HepG2 (cell line): ENCODE data around the gene PTPRM. TPM values are rescaled to one million over a fixed set of nuclear protein-coding genes. Genes with fewer than 3 reads are reported as not detected.

Experiments used
- ATAC-seq: fragments of 200-7000 bp; cut with Tn5 transposase; 3 replicates; pipeline ENCODE4 v1.9.1; 2020; ENCODE audit warnings: mild to moderate bottlenecking, moderate library complexity
- BruUV-seq: library from RNA; stranded (reverse); fragments of 400-500 nt; replicated peaks from 2 replicates; lab custom pipeline; 2021; lab: Mats Ljungman, UMichigan
- CTCF ChIA-PET: fragments of 300-600 bp; formaldehyde crosslinking; extraction: SDS; loops from one replicate; lab custom pipeline; 2021; ENCODE audit warnings: low total read pairs, inconsistent platforms, low intra/inter-chr PET ratio; lab: Yijun Ruan, JAX
- POLR2A ChIA-PET: fragments of 350-600 bp; sonication (Branson Sonifier 250); formaldehyde crosslinking; loops from one replicate; lab custom pipeline; 2020; ENCODE audit warnings: antibody characterized with exemption, inconsistent platforms; lab: Yijun Ruan, JAX
- DNase-seq: peaks from one replicate; pipeline ENCODE4 v3.0.0-alpha.2; 2015; ENCODE audit warnings: low spot score
- FAIRE-seq: peaks from 3 replicates; lab custom pipeline; 2011; peaks lifted over from hg19 to GRCh38; lab: Jason Lieb, UNC
- H2AFZ ChIP-seq: one replicate; pipeline ENCODE4 v1.6.1; 2011; ENCODE audit warnings: low read length, inconsistent platforms
- H3K27ac ChIP-seq: fragments of 300-600 bp; 3 replicates; pipeline ENCODE4 v1.8.0; 2011; ENCODE audit warnings: mixed run types, mild to moderate bottlenecking, mixed read lengths, low read length, inconsistent platforms; ENCODE audit not compliant: insufficient read depth; ENCODE audit errors: extremely low read length
- H3K27me3 ChIP-seq, 2 experiments: fragments of 200-600 bp in 1 of 2; 2 replicates in 1 of 2; 3 replicates in 1 of 2; pipeline versions ENCODE4 v1.6.0 to v1.8.0; 2011; ENCODE audit warnings: low read length in 2 of 2, mild to moderate bottlenecking in 2 of 2, moderate library complexity in 2 of 2, inconsistent platforms in 1 of 2; ENCODE audit not compliant: insufficient read depth in 2 of 2, control insufficient read depth in 1 of 2
- H3K36me3 ChIP-seq, 2 experiments: fragments of 200-600 bp in 1 of 2; replicated peaks in 1 of 2; 2 replicates in 1 of 2; 3 replicates in 1 of 2; pipeline versions ENCODE4 v1.5.1 to v1.8.0; 2011; ENCODE audit warnings: low read length in 2 of 2, inconsistent platforms in 1 of 2; ENCODE audit not compliant: insufficient read depth in 2 of 2, control insufficient read depth in 1 of 2
- H3K4me1 ChIP-seq: 2 replicates; pipeline ENCODE4 v1.5.1; 2012; ENCODE audit warnings: low read length, inconsistent platforms; ENCODE audit not compliant: insufficient read depth
- H3K4me2 ChIP-seq: 2 replicates; pipeline ENCODE4 v1.6.0; 2011; ENCODE audit warnings: low read depth, low read length, inconsistent platforms
- H3K4me3 ChIP-seq, 3 experiments: fragments of 200-600 bp in 1 of 3; sonication (generic), shearing (Covaris generic) in 1 of 3; replicated peaks in 1 of 3; 2 replicates each; pipeline ENCODE4 v1.5.1; 2011 to 2016; ENCODE audit warnings: low read length in 3 of 3, inconsistent platforms in 2 of 3, low read depth in 2 of 3, mild to moderate bottlenecking in 2 of 3, control low read depth in 1 of 3, mixed read lengths in 1 of 3; ENCODE audit not compliant: insufficient read depth in 1 of 3
- H3K79me2 ChIP-seq: one replicate; pipeline ENCODE4 v1.6.1; 2011; ENCODE audit warnings: low read length, inconsistent platforms; ENCODE audit not compliant: insufficient read depth
- H3K9ac ChIP-seq: 2 replicates; pipeline ENCODE4 v1.6.0; 2011; ENCODE audit warnings: mild to moderate bottlenecking, low read depth, low read length, inconsistent platforms; ENCODE audit not compliant: insufficient read depth
- H3K9me3 ChIP-seq: 2 replicates; pipeline ENCODE4 v1.5.1; 2012; ENCODE audit warnings: mild to moderate bottlenecking, low read length
- H4K20me1 ChIP-seq: 2 replicates; pipeline ENCODE4 v1.6.0; 2011; ENCODE audit warnings: inconsistent platforms, mild to moderate bottlenecking, low read length, moderate library complexity; ENCODE audit not compliant: insufficient read depth
- AHR ChIP-seq: IDR thresholded peaks from 2 replicates; pipeline ENCODE4 v1.6.1; 2018; ENCODE audit warnings: missing genetic modification reagents, missing compliant biosample characterization
- KDM6A ChIP-seq: IDR thresholded peaks from 2 replicates; pipeline ENCODE4 v1.6.1; 2016; ENCODE audit warnings: low read depth
- LBX2 ChIP-seq: sonication (generic); formaldehyde crosslinking; IDR thresholded peaks from 2 replicates; pipeline ENCODE4 v1.5.0; 2020; ENCODE audit warnings: missing genetic modification reagents, mild to moderate bottlenecking, borderline replicate concordance
- POLR2G ChIP-seq: fragments of 200-400 bp; formaldehyde crosslinking; IDR thresholded peaks from 2 replicates; pipeline ENCODE4 v1.6.1; 2018; ENCODE audit warnings: mild to moderate bottlenecking, low read depth, low read length, moderate library complexity
- SOX5 ChIP-seq: IDR thresholded peaks from 2 replicates; pipeline ENCODE4 v1.6.1; 2016; ENCODE audit warnings: borderline replicate concordance
- ZC3H4 ChIP-seq: sonication (generic); formaldehyde crosslinking; IDR thresholded peaks from 2 replicates; pipeline ENCODE4 v1.4.0; 2020; ENCODE audit warnings: missing genetic modification reagents, borderline replicate concordance
- ZNF17 ChIP-seq: sonication (generic); formaldehyde crosslinking; IDR thresholded peaks from 2 replicates; pipeline ENCODE4 v1.5.0; 2020; ENCODE audit warnings: mild to moderate bottlenecking, missing genetic modification reagents
- ZNF790 ChIP-seq: sonication (generic); formaldehyde crosslinking; IDR thresholded peaks from 2 replicates; pipeline ENCODE4 v1.8.0; 2022; ENCODE audit warnings: missing genetic modification reagents, mild to moderate bottlenecking, borderline replicate concordance
- WGBS: methylation state at CpG from one replicate; pipeline ENCODE4 v1.1.6; 2017; ENCODE audit warnings: low lambda C conversion rate; 5-methylcytosine and 5-hydroxymethylcytosine counted together
- in situ Hi-C: cut with HindIII; loops from 2 replicates; pipeline ENCODE4 v1.10.0; 2017; ENCODE audit warnings: low pct_unique_long_range_greater_than_20kb; ENCODE audit not compliant: extremely low pct_ligation_motif_present
- intact Hi-C: fragments of 100-400 bp; cut with micrococcal nuclease; formaldehyde crosslinking; loops from one replicate; pipeline ENCODE4 v1.10.0; 2022; ENCODE audit not compliant: unreplicated experiment
- polyA plus RNA-seq, 8 experiments: library from polyadenylated mRNA; depleted of rRNA in 3 of 8; stranded (reverse) in 7 of 8; unstranded in 1 of 8; fragments of >200 nt; fragmentation: Illumina TruSeq in 4 of 8; extraction: Trizol in 4 of 8; gene quantifications; 2 replicates each; pipeline versions ENCODE4 v1.2.1 to v1.2.3, GENCODE V29; 2011 to 2016; ENCODE audit warnings: low read depth in 4 of 8, missing spikeins in 1 of 8, mixed read lengths in 1 of 8; ENCODE audit not compliant: insufficient read depth in 1 of 8
- total RNA-seq, 5 experiments: library from RNA; depleted of rRNA; stranded (reverse); fragments of >200 nt; fragmentation: Illumina TruSeq; extraction: Trizol; gene quantifications; 2 replicates each; pipeline ENCODE4 v1.2.3, GENCODE V29; 2016; ENCODE audit warnings: low read depth in 1 of 5
- TF ChIP-seq, protein P1 (sequence below): IDR thresholded peaks from 2 replicates; pipeline ENCODE4 v1.6.1; 2018; ENCODE audit warnings: missing genetic modification reagents, mild to moderate bottlenecking, missing compliant biosample characterization

The PTPRM gene
- total and polyA plus RNA-seq, 2 of the 13 experiments (the other 11 are each of a cell fraction or from before 2014, with no cell fraction given): 12.6 to 108 TPM

DNA sequence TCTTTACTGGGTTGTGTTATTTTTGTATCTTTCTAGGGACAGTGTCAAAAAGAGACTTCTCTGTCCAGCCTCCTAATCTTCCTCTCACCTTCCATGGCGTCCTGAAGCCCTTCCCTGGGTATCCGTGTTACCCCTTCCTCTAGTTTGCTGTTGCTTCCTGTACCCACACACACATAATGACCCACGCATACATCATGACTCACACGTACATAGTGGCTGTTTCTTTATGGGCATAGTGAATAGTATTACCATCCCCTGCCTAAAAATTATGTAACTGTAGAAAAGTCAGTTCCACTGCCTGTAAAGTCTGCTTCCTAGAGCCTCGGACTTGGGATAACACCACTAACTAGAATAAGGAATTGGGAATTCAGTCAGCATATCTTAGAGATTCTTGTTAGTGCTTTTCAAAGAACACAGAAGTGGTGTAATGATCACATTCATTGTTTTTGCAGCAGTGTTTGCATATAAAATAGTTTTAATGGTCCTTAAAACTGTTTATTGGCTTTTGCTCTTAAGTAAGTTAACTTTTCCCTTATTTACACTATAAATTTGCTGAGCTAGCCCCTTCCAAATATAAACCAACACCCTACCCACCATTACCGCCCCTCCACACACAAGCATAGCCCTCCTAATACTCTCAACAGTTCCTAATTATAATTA lies 733.8 kb downstream of the PTPRM start:
- ATAC-seq (no peak), FAIRE-seq (no peak), DNase-seq (no peak)
- Histone ChIP-seq H3K27ac (no peak overlapping the region), H3K9me3 (no peaks in the 10 kb centered on the region), H3K4me2 (no peak overlapping the region), H3K27me3 (no peaks in the 10 kb centered on the region), H2AFZ (no peak overlapping the region), H3K9ac (no peak overlapping the region)
- intact Hi-C loops: no loop called here
- BruUV-seq: no TSS peak
- in situ Hi-C loops: no loop called here
- CTCF ChIA-PET: no interaction called here
- TF ChIP-seq SOX5 (CRISPR knock-in tag) (no peak), POLR2G (no peak), ZNF790 (CRISPR knock-in tag) (no peak), LBX2 (CRISPR knock-in tag) (no peak), ZC3H4 (CRISPR knock-in tag) (no peak), AHR (no peak), ZNF17 (no peak), KDM6A (no peak)
- TF ChIP-seq, protein P1, sequence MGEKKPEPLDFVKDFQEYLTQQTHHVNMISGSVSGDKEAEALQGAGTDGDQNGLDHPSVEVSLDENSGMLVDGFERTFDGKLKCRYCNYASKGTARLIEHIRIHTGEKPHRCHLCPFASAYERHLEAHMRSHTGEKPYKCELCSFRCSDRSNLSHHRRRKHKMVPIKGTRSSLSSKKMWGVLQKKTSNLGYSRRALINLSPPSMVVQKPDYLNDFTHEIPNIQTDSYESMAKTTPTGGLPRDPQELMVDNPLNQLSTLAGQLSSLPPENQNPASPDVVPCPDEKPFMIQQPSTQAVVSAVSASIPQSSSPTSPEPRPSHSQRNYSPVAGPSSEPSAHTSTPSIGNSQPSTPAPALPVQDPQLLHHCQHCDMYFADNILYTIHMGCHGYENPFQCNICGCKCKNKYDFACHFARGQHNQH (CRISPR knock-in tag): no peak
- TF ChIP-seq, all 625 proteins: peak for 0
- Histone ChIP-seq H3K4me1 (peaks cover 14% of the 10 kb centered on the region), H3K79me2 (no peaks in the 10 kb centered on the region), H3K36me3 (peaks cover 0 to 9% of the 10 kb centered on the region in 2 experiments; a peak in 2 of 5 replicates), H4K20me1 (no peaks in the 10 kb centered on the region), H3K4me3 (no peak overlapping the region)
- POLR2A ChIA-PET: no interaction called here
- 98% methylated on average over 6 of the region's 6 CpGs for WGBS
